Activated CD8-positive, alpha-beta memory T cell treated with anti-CD3 and anti-CD28 coated beads, Interleukin-2, amount 50 U/mL, for 24 hours (primary cell): ENCODE measurements around the gene ZMYM2.

Source experiments
- DNase-seq: peaks from one replicate; pipeline ENCODE4 v3.0.0-alpha.2; 2020; ENCODE audit errors: extremely low read depth

ZMYM2 gene

GRCh38 chr13:20105161-20105689, 146.7 kb downstream of the ZMYM2 start:
- no peak for DNase-seq

GRCh38 chr13:20106742-20107141, 148.2 kb downstream of the ZMYM2 start:
- no peak for DNase-seq

- no peak for DNase-seq
Observed at GRCh38 chr13:20109037-20109436, 150.5 kb downstream of the ZMYM2 start.

GRCh38 chr13:20114066-20114610, 155.6 kb downstream of the ZMYM2 start:
- no peak for DNase-seq

GRCh38 chr13:20116213-20116612, 157.7 kb downstream of the ZMYM2 start:
- DNase-seq, result no peak

GRCh38 chr13:20118268-20119140, 160.0 kb downstream of the ZMYM2 start:
- DNase-seq, result no peak

GRCh38 chr13:20119960-20120359, 161.4 kb downstream of the ZMYM2 start:
- no peak for DNase-seq

GRCh38 chr13:20121159-20121525, 162.6 kb downstream of the ZMYM2 start:
- DNase-seq, result no peak

GRCh38 chr13:20124303-20124702, 165.8 kb downstream of the ZMYM2 start:
- no peak for DNase-seq

- no peak for DNase-seq
Observed at GRCh38 chr13:20125129-20125782, 166.7 kb downstream of the ZMYM2 start.

GRCh38 chr13:20125783-20126165, 167.2 kb downstream of the ZMYM2 start:
- no peak for DNase-seq

- DNase-seq, result no peak
Observed at GRCh38 chr13:20126541-20127261, 168.2 kb downstream of the ZMYM2 start.

- DNase-seq, result no peak
Observed at GRCh38 chr13:20127262-20127561, 168.7 kb downstream of the ZMYM2 start.

GRCh38 chr13:20127562-20128458, 169.3 kb downstream of the ZMYM2 start:
- no peak for DNase-seq

- DNase-seq, result no peak
Observed at GRCh38 chr13:20128459-20128931, 170.0 kb downstream of the ZMYM2 start.

- no peak for DNase-seq
Observed at GRCh38 chr13:20129076-20129475, 170.5 kb downstream of the ZMYM2 start.

GRCh38 chr13:20130012-20130411, 171.5 kb downstream of the ZMYM2 start:
- DNase-seq, result no peak

GRCh38 chr13:20130652-20131051, 172.1 kb downstream of the ZMYM2 start:
- DNase-seq, result no peak

GRCh38 chr13:20131057-20131832, 172.7 kb downstream of the ZMYM2 start:
- DNase-seq, result no peak

GRCh38 chr13:20132052-20132634, 173.6 kb downstream of the ZMYM2 start:
- no peak for DNase-seq
